Activated naive CD4-positive, alpha-beta T cell (primary cell): ENCODE data around the gene MED25.

Source experiments
- DNase-seq, 4 experiments: peaks; one replicate each; lab custom pipeline; 2025; lab: John Stamatoyannopoulos, UW

The MED25 gene

DNA sequence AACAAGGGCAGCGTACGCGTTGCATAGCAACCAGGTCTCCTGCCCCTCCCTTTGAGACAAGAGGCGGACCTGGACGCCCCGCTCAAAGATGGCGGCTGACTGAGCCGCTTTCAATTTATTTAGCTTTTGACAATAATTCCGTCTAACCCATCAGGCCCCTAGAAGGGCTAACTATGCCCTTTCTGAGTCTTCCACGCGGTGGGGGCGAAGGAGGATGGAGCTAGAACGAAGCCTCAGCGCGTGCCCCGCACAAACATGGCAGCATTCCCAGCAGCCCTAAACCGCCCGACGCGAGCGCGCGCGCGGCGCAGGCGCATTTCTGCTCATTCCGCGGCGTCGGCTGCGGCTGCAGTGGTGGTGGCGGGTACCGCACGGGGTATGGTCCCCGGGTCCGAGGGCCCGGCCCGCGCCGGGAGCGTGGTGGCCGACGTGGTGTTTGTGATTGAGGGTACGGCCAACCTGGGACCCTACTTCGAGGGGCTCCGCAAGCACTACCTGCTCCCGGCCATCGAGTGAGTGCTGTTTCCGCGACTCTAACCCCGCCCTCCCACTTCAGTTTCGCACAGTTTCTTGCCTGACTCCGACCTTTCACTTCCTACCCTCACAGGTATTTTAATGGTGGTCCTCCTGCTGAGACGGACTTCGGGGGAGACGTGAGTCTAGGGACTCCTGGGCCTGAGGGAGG lies at the start of gene MED25:
Gene MED25, plus strand, starts transcription at position 326 of the 685 bp plus-strand sequence. Its CDS starts 53 bp downstream, at position 379.
- peak; percentile 69 to 84 (median 76) for DNase-seq

DNA sequence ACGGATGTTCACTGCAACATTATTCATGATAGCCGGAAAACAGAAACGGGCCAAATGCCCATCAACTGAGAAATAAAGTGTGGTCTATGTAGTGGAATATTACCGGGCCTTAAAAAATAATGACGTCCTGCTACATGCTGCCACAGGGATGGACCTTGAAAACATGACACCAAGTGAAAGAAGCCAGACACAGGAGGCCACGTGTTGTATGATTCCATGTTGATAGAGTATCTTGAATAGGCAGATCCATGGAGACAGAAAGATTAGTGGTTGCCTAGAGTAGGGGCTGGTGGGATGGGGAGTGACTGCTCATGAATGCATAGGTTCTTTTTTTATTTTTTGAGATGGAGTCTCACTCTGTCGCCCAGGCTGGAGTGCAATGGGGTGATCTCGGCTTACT lies 47.6 kb upstream of the MED25 start:
- no peak for DNase-seq

DNA sequence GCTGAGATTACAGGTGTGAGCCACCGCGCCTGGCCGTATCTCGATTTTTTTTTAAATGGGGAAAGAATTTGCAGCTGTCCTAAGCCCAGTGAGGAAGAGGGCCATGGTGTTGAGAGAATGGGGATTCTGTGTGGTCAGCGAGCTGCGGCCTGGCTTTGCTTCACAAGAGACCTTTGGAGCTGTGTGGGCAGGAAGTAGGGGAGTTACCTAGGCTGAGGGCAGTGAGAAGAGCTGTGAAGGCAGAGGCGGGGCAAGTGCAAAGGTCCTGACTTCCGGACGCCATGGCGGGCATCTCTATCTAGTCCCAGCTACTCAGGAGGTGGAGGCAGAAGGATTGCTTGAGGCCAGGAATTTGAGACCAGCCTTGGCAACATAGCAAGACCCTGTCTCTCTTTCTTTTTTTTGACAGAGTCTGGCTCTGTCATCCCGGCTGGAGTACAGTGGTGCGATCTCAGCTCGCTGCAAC lies 46.4 kb upstream of the MED25 start:
- peak in 1 of 4 experiments; percentile 2 for DNase-seq

DNA sequence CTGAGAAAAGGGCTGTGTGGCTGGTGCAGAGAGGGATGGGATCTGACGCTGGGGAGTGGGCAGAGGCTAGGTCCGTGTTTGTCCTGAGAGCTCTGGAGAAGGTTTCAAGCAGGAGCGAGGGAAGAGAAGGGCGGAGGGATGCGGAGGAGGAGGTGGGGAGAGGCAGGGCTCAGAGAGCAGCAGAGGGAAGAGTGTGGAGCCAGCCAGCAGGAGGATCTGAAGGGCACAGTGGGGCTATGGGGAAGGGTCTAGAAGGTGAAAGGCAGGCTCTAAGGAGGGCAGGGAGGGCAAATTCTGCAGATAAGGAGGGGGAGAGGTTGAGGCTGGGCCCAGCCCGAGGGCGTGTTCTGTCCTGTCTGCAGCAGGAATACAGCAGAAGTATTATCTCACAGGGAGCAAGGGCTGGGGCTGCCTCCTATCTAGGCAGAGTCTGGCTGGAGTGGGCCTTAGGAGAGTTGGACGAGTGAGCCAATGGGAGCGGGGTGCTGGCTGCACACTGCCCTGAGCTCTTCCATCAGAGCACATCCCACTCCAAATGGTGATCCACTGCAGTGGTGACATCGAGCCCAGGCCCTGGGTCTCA lies 45.1 kb upstream of the MED25 start:
- DNase-seq = no peak

DNA sequence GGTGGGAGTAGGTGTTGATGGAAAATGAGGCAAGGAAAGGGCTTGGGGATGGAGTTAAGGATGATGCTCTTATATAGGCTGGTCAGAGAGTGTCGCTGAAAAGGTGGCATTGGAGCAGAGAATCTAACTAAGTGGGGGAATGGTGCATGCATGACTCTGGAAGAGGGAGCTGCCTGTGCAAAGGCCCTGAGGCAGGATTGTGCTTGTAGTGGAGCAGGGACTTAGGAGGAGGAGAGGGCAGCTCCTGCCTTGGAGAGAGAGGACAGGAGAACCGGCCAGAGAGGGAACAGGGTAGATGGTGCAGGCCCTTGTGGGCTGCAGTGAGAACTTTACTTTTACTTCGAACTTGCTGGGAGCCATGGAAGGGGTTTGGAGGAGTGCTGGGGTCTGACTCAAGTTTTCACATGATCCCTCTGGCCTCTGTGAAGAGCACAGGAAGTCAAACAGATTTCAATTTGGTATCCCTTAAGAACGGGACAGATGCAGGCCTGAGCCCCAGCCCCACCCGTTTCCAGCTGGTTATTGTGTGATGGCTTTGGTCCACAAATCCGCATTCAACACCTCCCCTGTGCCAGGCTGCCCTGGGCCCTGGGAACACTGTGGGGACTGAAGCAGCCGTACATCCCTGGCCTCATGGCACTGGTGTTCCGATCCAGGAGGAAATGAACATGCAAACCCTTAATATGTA lies 44.3 kb upstream of the MED25 start:
- DNase-seq = no peak

DNA sequence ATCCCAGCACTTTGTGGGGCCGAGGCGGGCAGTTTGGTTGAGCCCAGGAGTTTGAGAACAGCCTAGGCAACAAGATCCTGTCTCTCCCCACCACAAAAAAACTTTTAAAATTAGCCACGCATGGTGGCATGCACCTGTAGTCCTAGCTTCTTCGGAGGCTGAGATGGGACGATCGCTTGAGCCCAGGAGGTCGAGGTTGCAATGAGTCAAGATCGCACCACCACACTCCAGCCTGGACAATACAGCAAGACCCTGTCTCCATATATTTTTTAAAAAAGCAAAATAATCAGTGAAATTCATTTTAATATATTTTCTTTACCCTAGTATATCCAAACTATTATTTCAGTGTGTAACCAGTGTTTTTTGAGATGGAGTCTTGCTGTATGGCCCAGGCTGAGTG lies 43.1 kb upstream of the MED25 start:
- DNase-seq = no peak

DNA sequence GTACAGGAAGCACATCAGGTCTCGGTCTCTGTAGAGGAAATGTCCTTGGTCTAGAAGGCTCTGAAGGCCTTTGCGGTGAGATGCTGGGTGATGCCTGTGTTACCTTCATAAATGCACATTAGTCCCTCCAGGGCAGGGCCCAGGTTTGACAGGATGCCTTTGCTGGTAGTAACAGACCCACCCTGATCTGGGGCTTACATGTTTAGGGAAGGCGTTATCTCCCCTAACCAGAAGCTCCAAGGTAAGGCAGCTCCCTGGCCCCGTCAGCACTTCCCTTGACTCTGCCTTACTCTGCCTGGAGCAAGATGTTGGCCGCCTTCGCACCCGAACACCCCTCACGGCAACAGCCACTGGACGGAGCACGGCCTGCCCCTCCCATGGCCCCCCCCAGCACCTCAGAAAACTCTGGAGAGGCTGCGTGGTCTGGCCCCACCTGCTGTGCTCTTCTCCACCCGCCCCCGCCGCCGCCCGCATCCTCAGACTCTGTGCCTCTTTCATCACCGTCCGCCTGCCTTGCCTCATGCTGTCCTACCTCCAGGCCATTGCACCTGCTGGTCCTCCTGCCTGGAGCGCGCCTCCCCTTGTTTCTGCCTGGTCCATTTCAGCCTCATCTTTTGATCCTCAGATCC lies 42.2 kb upstream of the MED25 start:
- DNase-seq = no peak

DNA sequence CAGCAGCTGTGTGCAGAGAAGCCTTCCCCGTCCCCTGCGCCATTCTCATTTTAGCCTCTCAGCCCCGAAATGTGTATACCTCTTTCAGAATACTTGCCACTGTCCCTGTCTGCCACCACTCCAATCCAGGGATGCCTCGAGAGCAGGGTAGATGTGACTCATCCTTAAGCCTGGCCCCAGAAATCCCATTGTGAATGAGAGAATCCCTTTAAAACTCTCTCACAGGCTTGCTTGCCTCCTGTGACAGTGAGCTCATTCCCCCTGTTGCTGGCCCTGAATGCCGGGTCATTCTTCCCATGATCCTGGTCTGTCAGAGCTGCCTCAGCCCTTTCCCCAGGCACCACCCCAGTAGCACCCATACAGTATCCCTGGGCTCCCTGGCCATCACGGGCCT lies 41.7 kb upstream of the MED25 start:
- DNase-seq = no peak

DNA sequence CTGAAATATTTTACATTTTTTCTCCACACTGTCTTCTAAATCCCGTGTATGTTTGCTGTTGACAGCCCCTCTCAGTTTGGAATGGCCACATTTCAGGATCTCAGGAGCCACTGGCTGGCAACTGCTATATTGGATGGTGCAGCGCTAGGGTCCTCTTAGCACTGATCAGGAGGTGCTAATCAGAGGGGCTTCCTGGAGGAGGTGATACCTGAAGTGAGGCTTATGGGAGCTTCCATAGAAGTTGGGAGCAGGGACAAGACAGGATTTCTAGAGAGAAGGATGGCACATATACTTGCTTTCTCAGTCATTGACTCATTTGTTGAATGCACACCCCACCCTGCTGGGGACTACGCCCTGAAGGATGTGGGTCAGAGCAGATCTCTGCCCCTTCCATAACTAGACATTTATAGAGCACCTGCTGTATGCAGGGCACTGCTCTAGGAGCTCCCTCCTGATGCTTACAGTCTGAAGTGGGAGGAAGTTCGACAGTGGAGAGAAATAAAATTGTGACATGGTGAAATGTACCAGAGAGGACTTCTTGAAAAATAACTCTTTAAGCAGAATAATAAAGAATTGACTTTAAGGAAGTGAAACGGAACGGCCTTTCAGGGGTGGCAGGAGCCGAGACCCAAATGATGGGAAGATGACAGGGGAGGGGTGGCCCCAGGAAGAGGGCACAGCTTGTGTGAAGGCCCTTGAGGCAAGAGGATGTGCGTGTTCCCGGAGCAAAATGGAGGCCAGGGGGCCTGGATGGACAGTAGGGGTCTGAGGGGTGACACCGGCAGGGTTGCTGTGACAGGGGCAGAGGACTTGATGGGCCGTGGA lies 38.1 kb upstream of the MED25 start:
- DNase-seq = no peak

DNA sequence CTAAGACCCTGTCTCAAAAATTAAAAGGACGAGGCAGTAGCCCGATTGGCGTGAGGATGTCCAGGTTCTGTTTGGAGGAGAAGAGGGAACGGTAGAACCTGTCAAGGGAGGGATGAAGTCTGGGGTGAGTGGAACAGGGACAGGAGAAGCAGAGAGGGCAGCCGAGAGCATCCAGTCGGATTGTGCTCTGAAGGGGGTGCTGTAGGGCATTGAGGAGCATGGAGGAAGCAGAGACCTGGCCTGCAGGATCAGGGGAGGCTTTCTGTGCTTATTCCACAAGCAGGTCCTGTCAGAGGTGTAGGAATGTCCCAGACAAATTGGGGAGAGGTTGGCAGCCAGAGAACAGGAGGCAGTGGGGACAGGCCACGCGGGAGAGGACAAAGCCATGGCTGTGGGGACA lies 37.2 kb upstream of the MED25 start:
- DNase-seq = no peak

DNA sequence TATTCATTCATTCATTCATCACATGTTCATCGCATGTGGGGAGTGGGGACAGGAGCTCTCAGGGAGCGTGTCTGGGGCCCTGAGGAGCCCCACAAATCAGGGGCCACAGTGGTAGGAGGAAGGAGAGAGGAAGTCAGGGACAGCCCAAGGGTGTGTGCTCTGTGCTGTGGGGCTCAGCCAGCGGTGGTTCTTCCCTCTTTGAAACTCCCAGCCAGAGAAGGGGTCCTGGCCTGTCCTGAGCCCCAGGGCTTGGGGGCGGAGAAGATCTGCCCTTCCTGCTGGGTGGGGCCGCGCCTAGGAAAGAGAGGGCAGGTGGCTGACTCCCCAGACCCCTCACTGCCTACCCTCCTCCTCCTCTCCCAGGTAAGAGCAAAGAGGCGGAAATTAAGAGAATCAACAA lies 36.7 kb upstream of the MED25 start:
- DNase-seq = no peak

DNA sequence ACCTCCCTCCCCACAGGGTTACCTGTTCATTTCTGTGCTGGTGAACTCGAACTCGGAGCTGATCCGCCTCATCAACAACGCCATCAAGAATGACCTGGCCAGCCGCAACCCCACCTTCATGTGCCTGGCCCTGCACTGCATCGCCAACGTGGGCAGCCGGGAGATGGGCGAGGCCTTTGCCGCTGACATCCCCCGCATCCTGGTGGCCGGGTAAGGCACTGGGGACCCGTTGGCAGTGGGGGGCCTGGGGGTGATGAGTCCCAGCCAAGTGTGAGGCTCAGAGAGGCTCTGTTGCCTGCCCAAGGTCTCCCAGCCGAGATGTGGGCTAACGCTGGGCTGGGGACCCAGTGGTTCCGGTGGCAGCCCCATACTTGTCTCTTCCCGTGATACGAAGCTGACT lies 35.6 kb upstream of the MED25 start:
- DNase-seq = no peak

DNA sequence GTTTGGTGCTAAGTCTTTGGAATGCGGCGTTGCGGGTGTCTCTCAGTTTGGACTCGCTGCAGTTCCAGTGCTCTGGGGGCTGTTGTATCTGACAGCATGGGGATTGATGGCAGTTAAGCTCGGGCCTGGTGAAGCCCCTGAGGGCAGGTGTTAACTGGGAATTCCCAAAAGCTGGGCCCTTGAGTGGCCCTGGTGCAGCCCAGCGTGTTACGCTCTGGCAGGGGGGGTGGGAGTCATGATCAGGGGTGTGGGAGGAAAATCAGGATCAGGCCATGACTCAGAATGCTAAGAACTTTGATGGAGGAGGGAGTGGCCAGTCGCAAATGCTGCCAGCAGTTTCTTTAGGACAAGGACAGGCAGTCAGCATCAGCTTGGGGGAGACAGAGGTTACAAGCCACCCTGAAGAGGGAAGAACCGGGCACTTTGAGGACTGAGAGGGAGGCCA lies 31.7 kb upstream of the MED25 start:
- DNase-seq = no peak

DNA sequence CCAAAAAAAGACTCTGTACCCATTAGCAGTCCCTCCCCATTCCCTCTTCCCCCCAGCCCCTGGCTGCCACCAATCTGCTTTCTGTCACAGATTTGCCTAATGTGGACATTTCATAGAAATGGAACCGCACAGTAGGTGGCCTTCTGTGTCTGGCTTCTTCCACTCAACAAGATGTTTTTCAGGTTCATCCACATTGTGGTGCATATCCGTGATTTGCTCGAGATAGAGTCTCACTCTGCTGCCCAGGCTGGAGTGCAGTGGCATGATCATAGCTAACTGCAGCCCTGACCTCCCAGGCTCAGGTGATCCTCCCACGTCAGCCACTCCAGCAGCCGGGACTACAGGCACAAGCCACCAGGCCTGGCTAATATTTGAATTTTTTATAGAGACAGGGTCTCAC lies 30.3 kb upstream of the MED25 start:
- DNase-seq = no peak

DNA sequence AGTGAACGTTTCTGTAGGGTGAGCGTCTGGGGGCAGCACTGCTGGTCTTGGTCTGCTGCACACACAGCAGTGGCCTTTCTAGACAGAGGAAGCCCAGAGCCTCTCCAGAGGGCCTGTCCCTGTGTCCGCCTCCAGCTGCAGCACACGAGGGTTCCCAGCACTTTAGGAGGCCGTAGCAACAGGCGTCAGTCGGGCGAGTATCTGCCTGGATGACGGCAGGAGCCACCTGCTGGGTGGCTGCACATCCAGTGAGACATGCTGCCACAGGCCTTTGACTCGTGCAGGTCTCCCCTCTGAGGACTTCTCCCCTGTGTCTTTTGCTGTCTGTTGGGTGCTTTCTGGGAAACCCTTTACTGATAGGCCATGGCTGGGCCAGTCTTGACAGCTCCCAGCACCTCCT lies 29.2 kb upstream of the MED25 start:
- no peak for DNase-seq

DNA sequence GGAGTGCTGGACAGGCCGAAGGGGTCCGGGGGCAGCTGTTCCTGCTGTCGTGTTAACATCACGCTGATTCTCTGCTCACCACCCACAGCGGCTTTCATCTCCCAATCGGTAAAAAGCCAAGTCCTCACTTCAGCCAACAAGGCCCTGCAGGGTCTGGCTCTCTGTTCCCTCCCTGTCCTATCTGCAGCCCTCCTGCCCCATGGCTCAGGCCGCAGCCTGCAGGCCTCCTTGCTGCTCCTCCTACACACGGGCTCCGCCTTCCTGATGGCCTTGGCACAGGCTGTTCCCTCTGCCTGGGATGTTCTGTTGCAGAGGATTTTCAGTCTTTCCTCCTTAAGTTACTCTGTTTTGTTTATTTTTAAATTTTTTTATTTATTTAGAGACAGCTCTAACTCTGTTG lies 27.2 kb upstream of the MED25 start:
- DNase-seq = no peak

DNA sequence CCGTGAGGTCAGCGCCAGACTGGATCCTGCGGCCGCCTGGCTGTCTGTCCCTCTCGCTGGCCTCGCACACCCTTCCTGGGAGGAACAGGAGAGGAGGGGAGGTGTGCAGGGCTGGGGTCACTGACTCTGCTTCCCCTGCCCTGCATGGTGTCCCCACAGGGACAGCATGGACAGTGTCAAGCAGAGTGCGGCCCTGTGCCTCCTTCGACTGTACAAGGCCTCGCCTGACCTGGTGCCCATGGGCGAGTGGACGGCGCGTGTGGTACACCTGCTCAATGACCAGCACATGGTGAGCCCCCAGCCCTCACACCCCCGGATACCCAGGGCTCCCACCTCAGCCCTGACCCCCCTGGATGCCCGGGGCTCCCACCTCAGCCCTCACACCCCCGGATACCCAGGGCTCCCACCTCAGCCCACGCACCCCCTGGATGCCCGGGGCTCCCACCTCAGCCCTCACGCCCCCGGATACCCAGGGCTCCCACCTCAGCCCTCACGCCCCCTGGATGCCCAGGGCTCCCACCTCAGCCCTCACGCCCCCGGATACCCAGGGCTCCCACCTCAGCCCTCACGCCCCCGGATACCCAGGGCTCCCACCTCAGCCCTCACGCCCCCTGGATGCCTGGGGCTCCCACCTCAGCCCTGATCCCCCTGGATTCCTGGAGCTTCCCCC lies 26.2 kb upstream of the MED25 start:
- no peak for DNase-seq

DNA sequence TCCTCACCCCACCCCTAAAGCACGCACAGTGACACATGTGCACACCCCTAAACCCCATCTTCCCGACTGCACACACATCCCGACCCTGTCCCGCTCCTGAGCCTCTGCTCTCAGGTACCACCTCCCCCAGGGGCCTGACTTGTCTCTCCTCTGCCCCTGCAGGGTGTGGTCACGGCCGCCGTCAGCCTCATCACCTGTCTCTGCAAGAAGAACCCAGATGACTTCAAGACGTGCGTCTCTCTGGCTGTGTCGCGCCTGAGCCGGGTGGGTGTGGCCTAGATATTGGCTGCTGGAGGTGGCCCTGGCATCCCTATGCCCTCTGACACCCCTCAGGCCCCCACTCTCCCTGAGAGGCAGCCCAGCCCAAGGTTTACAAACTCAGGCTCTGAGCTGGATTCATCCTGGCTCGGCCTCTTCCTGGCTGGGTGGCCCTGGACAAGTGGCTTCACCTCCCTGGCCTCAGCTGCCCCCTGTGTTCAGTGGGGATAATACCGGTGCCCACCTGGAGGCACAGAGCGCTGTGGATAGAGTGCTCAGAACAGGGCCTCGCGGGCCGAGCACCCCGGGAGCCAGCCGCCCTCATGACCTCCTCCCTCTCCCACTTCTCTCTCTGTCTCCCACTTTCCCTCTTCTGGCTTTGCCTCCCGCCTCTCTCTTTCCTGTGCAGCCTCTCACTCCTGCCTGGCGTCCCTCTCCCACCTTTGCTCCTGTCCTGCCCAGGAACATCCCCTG lies 25.1 kb upstream of the MED25 start:
- no peak for DNase-seq

DNA sequence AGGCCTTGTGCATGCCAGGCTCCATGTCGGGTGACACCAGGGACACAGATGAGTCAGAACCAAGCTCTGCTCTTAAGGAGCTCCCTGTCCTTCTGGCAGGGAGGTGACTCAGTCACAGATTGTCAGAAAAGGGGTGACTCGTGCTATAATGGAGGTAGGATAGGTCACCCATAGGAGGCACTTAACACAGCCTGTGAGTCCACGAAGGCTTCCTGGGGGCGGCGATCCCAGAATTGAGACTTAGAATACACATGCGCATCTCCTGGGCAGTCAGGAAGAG lies 24.6 kb upstream of the MED25 start:
- no peak for DNase-seq

DNA sequence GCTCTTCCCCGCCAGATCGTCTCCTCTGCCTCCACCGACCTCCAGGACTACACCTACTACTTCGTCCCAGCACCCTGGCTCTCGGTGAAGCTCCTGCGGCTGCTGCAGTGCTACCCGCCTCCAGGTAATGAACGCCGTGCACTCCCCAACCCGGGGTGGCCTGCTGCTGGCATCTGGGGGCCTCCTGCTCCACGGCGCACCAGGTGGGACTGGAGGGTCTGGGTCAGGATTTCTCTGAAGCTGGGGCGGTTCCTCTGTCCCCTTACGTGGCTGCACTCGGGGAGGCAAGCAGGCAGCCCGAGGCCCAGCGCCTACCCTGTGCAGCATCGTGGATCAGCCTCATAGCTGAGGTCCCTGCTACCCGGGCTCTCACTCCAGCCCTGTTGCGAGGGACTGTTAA lies 22.5 kb upstream of the MED25 start:
- no peak for DNase-seq

DNA sequence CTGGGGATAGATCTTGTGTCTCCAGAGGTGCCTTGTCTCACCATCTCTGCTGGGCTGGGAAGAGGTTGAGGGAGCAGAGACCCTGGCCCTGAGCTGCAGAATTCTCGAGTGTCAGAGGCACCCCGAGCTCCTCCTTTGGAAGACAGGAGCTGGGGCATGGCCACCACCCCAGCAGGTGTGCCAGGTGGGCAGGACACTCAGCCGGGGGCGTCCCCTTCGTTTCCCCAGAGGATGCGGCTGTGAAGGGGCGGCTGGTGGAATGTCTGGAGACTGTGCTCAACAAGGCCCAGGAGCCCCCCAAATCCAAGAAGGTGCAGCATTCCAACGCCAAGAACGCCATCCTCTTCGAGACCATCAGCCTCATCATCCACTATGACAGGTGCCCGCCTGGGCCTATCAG lies 19.5 kb upstream of the MED25 start:
- DNase-seq = no peak
